K562 (cell line): Measurements from ENCODE around the gene DMD. TPM values are rescaled to one million over a fixed set of nuclear protein-coding genes. Genes with fewer than 3 reads are reported as not detected.

ENCODE experiments used
- ATAC-seq: fragments of 200-7000 bp; cut with Tn5 transposase; 3 replicates; pipeline ENCODE4 v1.9.1; 2020; ENCODE audit warnings: moderate library complexity
- BruUV-seq: library from RNA; stranded (reverse); fragments of 400-500 nt; replicated peaks from 2 replicates; lab custom pipeline; 2021; lab: Mats Ljungman, UMichigan
- CTCF ChIA-PET: fragments of 300-600 bp; formaldehyde crosslinking; extraction: SDS; loops from one replicate; lab custom pipeline; 2021; ENCODE audit warnings: low intra/inter-chr PET ratio; lab: Yijun Ruan, JAX
- POLR2A ChIA-PET: fragments of 300-600, 350-650 bp; sonication (Branson Sonifier 250); formaldehyde crosslinking; extraction: SDS; loops from one replicate; lab custom pipeline; 2021; ENCODE audit warnings: antibody characterized with exemption, inconsistent platforms; lab: Yijun Ruan, JAX
- DNase-seq, 4 experiments: peaks; one replicate each; pipeline versions ENCODE4 v3.0.0 to v3.0.0-alpha.2; 2011 to 2018; ENCODE audit warnings: low spot score in 3 of 4, mixed read lengths in 3 of 4; ENCODE audit errors: extremely low read depth in 1 of 4
- FAIRE-seq: peaks from 2 replicates; lab custom pipeline; 2011; peaks lifted over from hg19 to GRCh38; lab: Jason Lieb, UNC
- H2AFZ ChIP-seq: 2 replicates; pipeline ENCODE4 v1.6.0; 2011; ENCODE audit warnings: low read depth, low read length, control low read depth, inconsistent platforms
- H3K27ac ChIP-seq: fragments of 200-600 bp; 3 replicates; pipeline ENCODE4 v1.8.0; 2011; ENCODE audit warnings: low read depth, mild to moderate bottlenecking, control low read depth, inconsistent platforms, low read length, moderate library complexity, mixed read lengths; ENCODE audit errors: extremely low read depth
- H3K27me3 ChIP-seq, 2 experiments: fragments of 300-600 bp in 1 of 2; 2 replicates in 1 of 2; 3 replicates in 1 of 2; pipeline versions ENCODE4 v1.6.0 to v1.8.0; 2011; ENCODE audit warnings: inconsistent platforms in 2 of 2, low read length in 2 of 2, mild to moderate bottlenecking in 1 of 2, mixed read lengths in 1 of 2, moderate library complexity in 1 of 2; ENCODE audit not compliant: control insufficient read depth in 2 of 2, insufficient read depth in 2 of 2
- H3K36me3 ChIP-seq: fragments of 300-600 bp; 3 replicates; pipeline ENCODE4 v1.8.0; 2011; ENCODE audit warnings: mild to moderate bottlenecking, low read length, inconsistent platforms; ENCODE audit not compliant: control insufficient read depth, insufficient read depth
- H3K4me1 ChIP-seq, 2 experiments: fragments of 200-600 bp in 1 of 2; replicated peaks in 1 of 2; 2 replicates in 1 of 2; 3 replicates in 1 of 2; pipeline versions ENCODE4 v1.5.1 to v1.8.0; 2011; ENCODE audit warnings: inconsistent platforms in 2 of 2, low read length in 2 of 2, mild to moderate bottlenecking in 1 of 2, mixed read lengths in 1 of 2, moderate library complexity in 1 of 2; ENCODE audit not compliant: control insufficient read depth in 2 of 2, insufficient read depth in 2 of 2
- H3K4me2 ChIP-seq: 2 replicates; pipeline ENCODE4 v1.6.1; 2011; ENCODE audit warnings: low read length, control low read depth, inconsistent platforms, mixed read lengths; ENCODE audit not compliant: insufficient read depth
- H3K4me3 ChIP-seq: fragments of 200-600 bp; sonication (generic), shearing (Covaris generic); 2 replicates; pipeline ENCODE4 v1.5.1; 2016; ENCODE audit warnings: control low read depth, inconsistent platforms
- H3K79me2 ChIP-seq: fragments of 200-600 bp; 3 replicates; pipeline ENCODE4 v1.8.0; 2011; ENCODE audit warnings: low read length, inconsistent platforms; ENCODE audit not compliant: control insufficient read depth, insufficient read depth
- H3K9ac ChIP-seq, 2 experiments: 2 replicates each; pipeline versions ENCODE4 v1.6.0 to v1.6.1; 2011; ENCODE audit warnings: low read depth in 2 of 2, low read length in 2 of 2, control low read depth in 1 of 2, inconsistent platforms in 1 of 2, mild to moderate bottlenecking in 1 of 2, mixed read lengths in 1 of 2; ENCODE audit not compliant: insufficient read depth in 1 of 2
- H3K9me1 ChIP-seq: one replicate; pipeline ENCODE4 v1.6.0; 2011; ENCODE audit warnings: inconsistent platforms, mild to moderate bottlenecking, low read length, moderate library complexity; ENCODE audit not compliant: control insufficient read depth, insufficient read depth
- H3K9me3 ChIP-seq: replicated peaks from 2 replicates; pipeline ENCODE4 v1.5.1; 2011; ENCODE audit warnings: low read depth, low read length, inconsistent platforms; ENCODE audit not compliant: control insufficient read depth, insufficient read depth
- H4K20me1 ChIP-seq: replicated peaks from 2 replicates; pipeline ENCODE4 v1.6.1; 2011; ENCODE audit warnings: low read length, inconsistent platforms, mixed read lengths; ENCODE audit not compliant: control insufficient read depth, insufficient read depth
- ARID1B ChIP-seq: fragments of 450-650 bp; IDR thresholded peaks from 2 replicates; pipeline ENCODE4 v1.6.1; 2016; ENCODE audit warnings: antibody characterized with exemption, mild to moderate bottlenecking, inconsistent platforms
- BRF2 ChIP-seq: IDR thresholded peaks from 3 replicates; pipeline ENCODE4 v1.6.1; 2011; ENCODE audit warnings: borderline replicate concordance, mild to moderate bottlenecking; ENCODE audit not compliant: insufficient read length, insufficient read depth
- MCM7 ChIP-seq, 2 experiments: fragments of 450-650 bp; IDR thresholded peaks; 2 replicates each; pipeline ENCODE4 v1.6.1; 2016 to 2018
- NFE2 ChIP-seq: IDR thresholded peaks from 2 replicates; pipeline ENCODE4 v1.6.1; 2014; ENCODE audit warnings: antibody characterized with exemption, low read depth
- RREB1 ChIP-seq: fragments of 250-450 bp; sonication (Bioruptor Pico); IDR thresholded peaks from 2 replicates; pipeline ENCODE4 v1.4.0; 2020
- ZNF197 ChIP-seq: fragments of 200-800 bp; sonication (Bioruptor generic); IDR thresholded peaks from 2 replicates; pipeline ENCODE4 v1.6.1; 2016; ENCODE audit warnings: low read depth, missing genetic modification characterization, missing compliant biosample characterization
- WGBS: fragments of 100-300 bp; shearing (Covaris generic); methylation state at CpG from one replicate; pipeline ENCODE4 v1.1.6; 2016; ENCODE audit warnings: low coverage, mixed read lengths; ENCODE audit not compliant: insufficient coverage; ENCODE audit errors: missing lambda C conversion rate; 5-methylcytosine and 5-hydroxymethylcytosine counted together
- in situ Hi-C: fragments of 300-500 bp; cut with MboI; formaldehyde crosslinking; loops from 4 replicates; pipeline ENCODE4 v1.15.0; 2018; ENCODE audit warnings: inconsistent platforms, mixed read lengths
- intact Hi-C: fragments of 100-400 bp; cut with micrococcal nuclease; formaldehyde crosslinking; loops from 2 replicates; pipeline ENCODE4 v1.14.2; 2022
- polyA plus RNA-seq, 8 experiments: library from polyadenylated mRNA; depleted of rRNA in 4 of 8; stranded (reverse) in 5 of 8; unstranded in 3 of 8; fragments of >200 nt; fragmentation: Nextera tagmentation in 2 of 8; fragmentation: Illumina TruSeq in 1 of 8; extraction: Ambion mirVana in 2 of 8; extraction: Trizol in 1 of 8; gene quantifications; 2 replicates each; pipeline versions ENCODE4 v1.2.1 to v1.2.3, GENCODE V29; 2011 to 2014; ENCODE audit warnings: inconsistent platforms in 1 of 8, missing spikeins in 1 of 8
- total RNA-seq, 7 experiments: library from RNA; depleted of rRNA in 6 of 7; stranded (reverse); fragments of >200 nt in 6 of 7; fragmentation: Illumina TruSeq in 2 of 7; extraction: Trizol in 2 of 7; gene quantifications; 2 replicates each; pipeline versions ENCODE4 v1.2.1 to v1.2.3, GENCODE V29; 2011 to 2021; ENCODE audit warnings: low replicate concordance in 1 of 7

DMD gene
- total and polyA plus RNA-seq, 9 of the 15 experiments (the other 6 are each of a cell fraction or from before 2014, with no cell fraction given): 3.8 to 20.4 (median 11.4) TPM

GRCh38 chrX:31251336-31251735 lies 1960.0 kb downstream of the DMD start:
- Histone ChIP-seq H3K4me1 (no peaks in the 10 kb centered on the region), H3K4me3 (no peak overlapping the region), H3K27ac (no peak overlapping the region), H3K9me1 (no peaks in the 10 kb centered on the region), H3K27me3 (no peaks in the 10 kb centered on the region), H4K20me1 (no peaks in the 10 kb centered on the region), H3K9me3 (no peaks in the 10 kb centered on the region), H3K79me2 (no peaks in the 10 kb centered on the region), H3K9ac (no peak overlapping the region), H3K36me3 (no peaks in the 10 kb centered on the region), H3K4me2 (no peak overlapping the region), H2AFZ (no peak overlapping the region)
- POLR2A ChIA-PET: no interaction called here
- no TSS peak for BruUV-seq
- TF ChIP-seq ARID1B: no peak
- no peak for TF ChIP-seq MCM7 (IDR thresholded peaks at IDR 0.05)
- no peak for TF ChIP-seq BRF2
- TF ChIP-seq ZNF197 (CRISPR knock-in tag): no peak
- TF ChIP-seq NFE2: no peak
- in situ Hi-C loops: no loop called here
- no peak for DNase-seq
- no peak for ATAC-seq
- CTCF ChIA-PET: no interaction called here
- no peak for FAIRE-seq
- WGBS: 51% methylated on average over 4 of the region's 4 CpGs
- intact Hi-C loops: no loop called here

- Histone ChIP-seq H3K27me3 (no peaks in the 10 kb centered on the region), H3K4me1 (no peaks in the 10 kb centered on the region), H3K36me3 (no peaks in the 10 kb centered on the region), H3K9ac (no peak overlapping the region), H3K9me3 (no peaks in the 10 kb centered on the region), H3K9me1 (no peaks in the 10 kb centered on the region), H3K27ac (no peak overlapping the region), H3K79me2 (no peaks in the 10 kb centered on the region), H3K4me3 (no peak overlapping the region), H2AFZ (no peak overlapping the region), H4K20me1 (no peaks in the 10 kb centered on the region), H3K4me2 (no peak overlapping the region)
- CTCF ChIA-PET: no interaction called here
- DNase-seq: no peak
- in situ Hi-C loops (no loop called here), intact Hi-C loops (no loop called here)
- ATAC-seq: no peak
- no TSS peak for BruUV-seq
- POLR2A ChIA-PET: no interaction called here
- 41% methylated on average over 3 of the region's 4 CpGs for WGBS
- no peak for FAIRE-seq
- TF ChIP-seq RREB1 (CRISPR knock-in tag): no peak
Observed at GRCh38 chrX:31245714-31246113, 1965.6 kb downstream of the DMD start.
